HG02588 (cell line): ENCODE measurements around the gene GXYLT2.

ENCODE experiments used
- ATAC-seq: cut with Tn5 transposase; IDR thresholded peaks from one replicate; pipeline ENCODE4 v1.9.1; 2021; ENCODE audit warnings: mild to moderate bottlenecking, moderate library complexity; ENCODE audit not compliant: unreplicated experiment

GXYLT2 gene

GRCh38 chr3:73007992-73008712, 120.3 kb downstream of the GXYLT2 start:
- no peak for ATAC-seq

GRCh38 chr3:73009008-73009407, 121.2 kb downstream of the GXYLT2 start:
- no peak for ATAC-seq

GRCh38 chr3:73009750-73010149, 121.9 kb downstream of the GXYLT2 start:
- ATAC-seq, result no peak

GRCh38 chr3:73010158-73010557, 122.3 kb downstream of the GXYLT2 start:
- ATAC-seq, result no peak

GRCh38 chr3:73018298-73018697, 130.5 kb downstream of the GXYLT2 start:
- ATAC-seq, result no peak

GRCh38 chr3:73018790-73019441, 131.1 kb downstream of the GXYLT2 start:
- no peak for ATAC-seq

GRCh38 chr3:73021301-73021835, 133.5 kb downstream of the GXYLT2 start:
- no peak for ATAC-seq

- no peak for ATAC-seq
Measured at GRCh38 chr3:73024836-73025235, 137.0 kb downstream of the GXYLT2 start.

- ATAC-seq, result no peak
Measured at GRCh38 chr3:73026111-73026759, 138.4 kb downstream of the GXYLT2 start.
